ENCODE measurements around the gene KDM4B.

Gene KDM4B

GRCh38 chr19:5048727-5049553 is 80.0 kb downstream of the KDM4B start:
- DNase-seq (ENCODE audit: low read depth in 2 of 2) = no peak

DNA sequence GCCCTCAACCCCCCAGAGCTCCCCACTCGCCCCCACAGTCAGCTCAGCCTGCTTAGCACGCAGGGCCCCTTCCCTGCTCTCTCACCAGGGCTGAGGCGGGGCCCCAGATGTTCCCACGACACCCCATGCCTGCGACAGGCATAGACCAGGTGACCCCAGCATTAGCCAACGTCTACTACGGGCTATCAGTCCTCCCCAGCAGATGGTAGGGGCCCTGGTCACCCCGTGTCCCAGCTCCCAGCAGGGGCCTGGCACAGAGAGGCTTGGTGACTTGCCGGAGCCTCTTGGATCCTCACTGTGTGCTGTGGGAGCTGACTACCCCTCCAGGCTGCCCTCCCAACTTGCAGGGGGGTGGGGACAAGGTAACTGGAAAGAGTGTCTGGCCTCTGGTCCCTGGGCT is 80.6 kb downstream of the KDM4B start:
- no peak for DNase-seq (ENCODE audit: low read depth in 2 of 2)

GRCh38 chr19:5050067-5050656 is 81.2 kb downstream of the KDM4B start:
- DNase-seq (ENCODE audit: low read depth in 2 of 2) = no peak

- DNase-seq (ENCODE audit: low read depth in 2 of 2) = no peak
Measured at GRCh38 chr19:5050905-5051304, 82.0 kb downstream of the KDM4B start.

DNA sequence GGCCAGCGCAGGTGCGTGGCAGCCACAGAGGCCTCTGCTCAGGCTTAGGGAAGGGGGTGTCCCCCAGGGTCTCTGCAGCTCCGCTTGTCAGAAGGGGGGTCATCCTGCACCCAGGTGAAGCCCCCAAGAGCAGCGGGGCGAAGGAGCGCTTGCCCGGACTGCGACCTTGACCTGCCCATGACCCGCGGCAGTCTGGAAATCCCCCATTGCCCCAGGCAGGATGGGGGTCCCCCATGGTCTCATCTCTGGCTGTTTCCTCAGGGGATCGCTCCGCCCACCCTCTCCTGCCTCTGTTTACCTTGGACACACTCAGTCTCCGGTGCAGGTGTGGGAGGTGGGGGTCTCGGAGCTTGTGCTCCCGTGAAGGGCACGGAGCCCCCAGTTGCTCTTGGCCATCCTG is 82.7 kb downstream of the KDM4B start:
- no peak for DNase-seq (ENCODE audit: low read depth in 2 of 2)

DNA sequence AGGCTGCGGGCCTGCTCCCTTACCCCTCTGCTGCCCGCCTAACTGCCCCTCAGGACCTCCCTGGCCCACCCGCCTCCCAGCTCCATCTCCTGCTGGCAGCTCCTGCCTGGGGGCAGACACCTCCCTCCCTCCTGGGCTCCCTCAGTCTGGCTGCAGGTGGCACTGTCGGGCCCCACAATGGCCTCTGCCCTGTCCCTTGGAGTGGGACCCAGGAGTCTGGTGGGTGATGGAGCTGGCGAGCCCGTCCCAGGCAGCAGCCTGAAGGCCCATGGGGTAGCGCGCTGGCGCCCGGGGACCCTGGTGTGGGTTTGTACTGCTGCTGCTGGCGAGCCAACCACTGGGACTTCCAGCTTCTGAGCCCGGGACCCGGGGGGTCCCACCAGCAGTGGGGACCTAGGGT is 83.6 kb downstream of the KDM4B start:
- DNase-seq (ENCODE audit: low read depth in 2 of 2) = no peak

- no peak for DNase-seq (ENCODE audit: low read depth in 2 of 2)
Measured at GRCh38 chr19:5052945-5053485, 84.1 kb downstream of the KDM4B start.

DNA sequence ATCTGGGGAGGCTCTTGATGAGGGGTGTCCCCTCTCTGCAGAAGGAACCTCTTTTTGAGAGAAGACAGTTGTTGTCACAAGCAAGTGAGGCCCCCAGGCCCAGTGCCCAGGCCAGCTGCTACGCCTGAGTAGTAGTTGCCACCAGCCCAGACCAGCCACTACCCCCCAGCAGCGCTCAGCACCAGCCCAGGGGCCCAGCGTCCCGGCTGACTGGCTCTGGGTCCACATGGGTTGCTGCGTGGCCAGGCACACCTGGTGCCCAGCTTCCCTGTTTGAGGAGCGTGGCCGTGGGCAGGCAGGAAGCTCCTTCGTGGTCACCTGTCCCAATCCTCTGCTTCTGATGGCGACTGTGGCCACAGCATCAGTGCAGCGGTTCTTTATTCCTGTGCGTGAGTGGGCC is 84.7 kb downstream of the KDM4B start:
- DNase-seq (ENCODE audit: low read depth in 2 of 2) = no peak

DNA sequence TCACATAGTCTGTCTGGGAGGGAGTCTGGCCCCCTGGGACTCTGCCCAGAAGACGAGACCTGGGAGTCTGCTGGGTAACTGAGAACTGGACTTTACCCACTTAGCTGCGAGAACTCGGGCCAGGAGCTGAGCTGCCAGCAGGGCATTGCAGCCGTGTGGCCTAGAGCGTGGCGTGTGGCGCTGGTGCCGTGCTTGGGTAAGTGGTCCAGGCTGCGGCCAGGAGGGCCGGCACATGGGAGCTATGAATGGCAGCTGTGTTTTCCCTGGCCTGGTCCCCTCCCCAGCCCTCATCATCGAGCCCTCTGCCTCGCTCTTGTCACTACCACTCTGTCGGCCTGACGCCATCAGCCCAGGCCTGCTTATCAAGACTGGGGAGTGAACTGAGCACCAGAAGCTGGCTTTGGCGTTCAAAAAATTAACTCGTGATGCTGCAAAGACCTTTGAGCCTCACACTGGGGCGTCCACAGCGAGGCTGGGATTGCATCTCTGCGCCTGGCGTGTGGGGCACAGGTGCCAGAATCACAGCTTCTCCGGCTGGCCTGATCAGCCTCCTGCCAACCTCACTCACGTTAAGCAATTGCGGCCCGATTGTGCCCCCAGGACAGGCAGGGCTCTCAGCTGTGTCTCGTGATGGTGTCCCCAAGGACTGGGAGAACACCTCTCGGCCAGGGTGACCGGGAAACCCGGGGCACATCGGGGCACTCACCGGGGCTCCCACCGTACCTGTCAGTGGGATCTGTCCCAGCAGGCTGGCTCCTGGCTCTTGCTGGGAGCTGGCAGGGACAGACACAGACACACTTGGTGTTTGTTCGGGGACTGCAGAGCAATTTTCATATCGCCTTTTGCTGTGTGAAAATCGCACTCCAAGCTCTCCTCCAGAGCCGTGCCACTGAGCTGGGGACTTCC is 85.9 kb downstream of the KDM4B start:
- DNase-seq (ENCODE audit: low read depth in 2 of 2) = no peak

GRCh38 chr19:5055457-5055776 is 86.5 kb downstream of the KDM4B start:
- no peak for DNase-seq (ENCODE audit: low read depth in 2 of 2)

- DNase-seq (ENCODE audit: low read depth in 2 of 2) = no peak
Measured at GRCh38 chr19:5057860-5058259, 88.9 kb downstream of the KDM4B start.

DNA sequence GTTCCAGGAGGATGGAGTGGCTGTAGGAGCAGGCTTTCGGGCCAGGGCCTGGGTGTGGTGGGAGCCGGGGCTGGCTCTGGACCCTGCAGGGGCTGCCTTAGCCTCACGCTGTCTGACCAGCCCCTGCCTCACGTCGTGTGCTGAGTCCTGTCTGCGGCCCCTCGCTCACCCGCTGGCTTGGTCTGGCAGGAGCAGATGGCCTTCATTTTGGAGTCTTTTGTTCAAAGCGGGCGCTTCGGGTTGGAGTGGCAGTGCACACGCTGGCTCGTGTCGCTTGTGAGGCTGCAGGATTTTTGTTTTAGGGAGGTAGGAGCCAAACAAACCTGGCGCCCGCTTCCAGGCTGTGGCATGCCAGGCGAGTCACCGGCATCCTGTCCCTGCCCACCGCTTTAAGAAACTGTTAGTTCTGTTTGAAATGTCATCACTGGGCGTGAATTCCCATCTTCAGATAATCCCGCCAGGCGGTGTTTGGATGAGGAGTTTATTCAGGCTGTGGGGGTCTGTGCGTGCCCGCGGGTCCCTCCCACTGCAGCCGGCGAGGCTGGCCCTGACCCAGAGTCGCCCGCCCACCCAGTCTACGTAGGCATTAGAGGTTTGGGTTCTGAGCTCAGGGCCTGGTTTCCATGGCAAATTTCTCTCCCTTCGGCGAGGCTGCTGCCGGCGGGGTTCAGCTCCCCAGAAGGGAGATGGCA is 89.8 kb downstream of the KDM4B start:
- DNase-seq (ENCODE audit: low read depth in 2 of 2) = no peak

- DNase-seq (ENCODE audit: low read depth in 2 of 2) = no peak
Measured at GRCh38 chr19:5059213-5059574, 90.3 kb downstream of the KDM4B start.

DNA sequence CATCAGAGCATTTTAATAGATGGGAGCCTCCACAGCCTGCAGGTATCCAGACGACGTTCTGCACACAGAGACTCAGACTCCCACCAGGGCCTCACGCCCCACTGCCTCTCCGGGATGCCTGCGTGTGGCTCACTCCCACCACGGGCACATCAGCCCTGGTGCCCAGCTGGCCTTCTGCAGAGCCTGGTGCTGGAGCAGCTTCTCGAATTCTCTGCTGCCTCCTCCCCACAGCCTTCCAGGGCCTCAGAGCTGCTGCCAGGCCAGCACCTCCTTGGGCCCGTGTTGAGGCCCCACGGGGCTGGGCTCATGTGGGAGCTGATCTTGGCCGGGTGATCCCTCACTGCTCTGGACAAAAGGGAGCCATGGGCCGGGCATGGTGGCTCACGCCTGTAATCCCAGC is 90.9 kb downstream of the KDM4B start:
- DNase-seq (ENCODE audit: low read depth in 2 of 2) = no peak

DNA sequence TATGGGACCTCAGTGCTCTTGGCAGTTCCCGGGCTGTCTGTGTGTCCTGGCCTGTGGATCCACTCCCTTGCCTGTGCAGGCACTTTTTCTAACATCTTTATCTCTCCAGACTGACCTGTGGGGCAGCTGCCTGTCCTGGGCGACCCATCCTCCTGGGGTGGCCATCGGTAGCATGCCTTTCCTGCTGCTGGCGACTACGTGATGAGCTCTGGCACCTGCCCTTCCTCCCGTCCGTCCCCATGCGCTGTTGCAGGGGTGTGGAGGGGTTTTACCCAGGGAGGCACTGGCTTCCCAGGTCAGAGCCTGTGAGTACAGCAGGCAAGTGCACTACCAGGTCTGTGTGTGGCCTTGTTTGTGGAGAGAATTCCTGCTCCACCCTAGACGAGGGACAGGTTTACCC is 93.3 kb downstream of the KDM4B start:
- no peak for DNase-seq (ENCODE audit: low read depth in 2 of 2)

GRCh38 chr19:5062799-5063198 is 93.9 kb downstream of the KDM4B start:
- DNase-seq (ENCODE audit: low read depth in 2 of 2) = no peak

- DNase-seq (ENCODE audit: low read depth in 2 of 2) = no peak
Measured at GRCh38 chr19:5063873-5064645, 95.1 kb downstream of the KDM4B start.

- DNase-seq (ENCODE audit: low read depth in 2 of 2) = no peak
Measured at GRCh38 chr19:5064896-5065295, 96.0 kb downstream of the KDM4B start.

GRCh38 chr19:5065663-5066093 is 96.8 kb downstream of the KDM4B start:
- DNase-seq (ENCODE audit: low read depth in 2 of 2) = no peak

- DNase-seq (ENCODE audit: low read depth in 2 of 2) = no peak
Measured at GRCh38 chr19:5066768-5067167, 97.9 kb downstream of the KDM4B start.

DNA sequence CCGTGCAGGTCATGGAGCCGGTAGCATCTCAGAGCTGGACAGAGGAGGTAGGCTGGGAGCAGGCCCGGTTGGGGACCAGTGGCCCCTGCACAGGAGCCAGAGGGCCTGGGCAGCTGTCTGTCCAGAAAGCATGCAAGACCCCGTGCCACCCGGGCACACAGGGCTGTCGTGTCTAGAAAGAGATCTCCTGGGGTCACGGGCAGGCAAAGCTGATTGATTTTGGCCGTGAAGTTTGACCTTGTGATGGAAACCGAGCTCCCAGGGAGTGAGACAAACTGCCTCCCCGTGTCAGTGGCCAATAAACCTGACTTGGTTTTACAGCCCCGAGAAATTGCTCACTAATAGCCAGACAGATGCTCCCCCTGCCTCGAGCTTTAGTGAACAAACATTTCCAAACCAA is 98.8 kb downstream of the KDM4B start:
- no peak for DNase-seq (ENCODE audit: low read depth in 2 of 2)

Data from stimulated activated CD8-positive, alpha-beta memory T cell treated with anti-CD3 and anti-CD28 coated beads, Interleukin-15, amount 100 ng/mL, for 48 hours (primary cell).